HepG2 (cell line): ENCODE data around the gene TRPV2. TPM values are rescaled to one million over a fixed set of nuclear protein-coding genes. Genes with fewer than 3 reads are reported as not detected.

Source experiments
- ARID4A ChIP-seq: sonication (generic); formaldehyde crosslinking; IDR thresholded peaks from 2 replicates; pipeline ENCODE4 v1.5.0; 2020; ENCODE audit warnings: mild to moderate bottlenecking, missing genetic modification reagents, borderline replicate concordance
- CBX1 ChIP-seq: IDR thresholded peaks from one replicate; pipeline ENCODE4 v1.6.1; 2016; ENCODE audit warnings: antibody characterized with exemption, low read depth
- FOSL2 ChIP-seq: sonication (generic); formaldehyde crosslinking; IDR thresholded peaks from 2 replicates; pipeline ENCODE4 v1.4.0; 2020; ENCODE audit warnings: missing genetic modification reagents
- KIAA2018 ChIP-seq: sonication (generic); formaldehyde crosslinking; IDR thresholded peaks from 2 replicates; pipeline ENCODE4 v1.5.0; 2020; ENCODE audit warnings: mild to moderate bottlenecking, missing genetic modification reagents, borderline replicate concordance
- ZMAT3 ChIP-seq: sonication (generic); formaldehyde crosslinking; conservative IDR thresholded peaks from 2 replicates; pipeline ENCODE4 v1.7.0; 2021; ENCODE audit warnings: missing genetic modification reagents
- ZNF280B ChIP-seq: sonication (generic); formaldehyde crosslinking; IDR thresholded peaks from 2 replicates; pipeline ENCODE4 v1.5.0; 2020; ENCODE audit warnings: missing genetic modification reagents, mild to moderate bottlenecking, borderline replicate concordance
- ZNF296 ChIP-seq: sonication (generic); formaldehyde crosslinking; conservative IDR thresholded peaks from 2 replicates; pipeline ENCODE4 v1.5.0; 2020; ENCODE audit warnings: mild to moderate bottlenecking, missing genetic modification reagents
- ZNF343 ChIP-seq: sonication (generic); formaldehyde crosslinking; IDR thresholded peaks from 2 replicates; pipeline ENCODE4 v1.4.0; 2020; ENCODE audit warnings: mild to moderate bottlenecking, missing genetic modification reagents
- ZNF44 ChIP-seq: sonication (generic); formaldehyde crosslinking; IDR thresholded peaks from 2 replicates; pipeline ENCODE4 v1.5.1; 2020; ENCODE audit warnings: mild to moderate bottlenecking, missing genetic modification reagents
- ZNF572 ChIP-seq: sonication (generic); formaldehyde crosslinking; IDR thresholded peaks from 2 replicates; pipeline ENCODE4 v1.5.1; 2020; ENCODE audit warnings: mild to moderate bottlenecking, missing genetic modification reagents
- ZNF781 ChIP-seq: sonication (generic); formaldehyde crosslinking; IDR thresholded peaks from 2 replicates; pipeline ENCODE4 v1.5.1; 2020; ENCODE audit warnings: borderline replicate concordance, mild to moderate bottlenecking, missing genetic modification reagents; ENCODE audit errors: not compliant biosample characterization
- ZSCAN5A ChIP-seq: sonication (generic); formaldehyde crosslinking; IDR thresholded peaks from 2 replicates; pipeline ENCODE4 v1.8.0; 2022; ENCODE audit warnings: mild to moderate bottlenecking, missing genetic modification reagents, borderline replicate concordance
- polyA plus RNA-seq, 8 experiments: library from polyadenylated mRNA; depleted of rRNA in 3 of 8; stranded (reverse) in 7 of 8; unstranded in 1 of 8; fragments of >200 nt; fragmentation: Illumina TruSeq in 4 of 8; extraction: Trizol in 4 of 8; gene quantifications; 2 replicates each; pipeline versions ENCODE4 v1.2.1 to v1.2.3, GENCODE V29; 2011 to 2016; ENCODE audit warnings: low read depth in 4 of 8, missing spikeins in 1 of 8, mixed read lengths in 1 of 8; ENCODE audit not compliant: insufficient read depth in 1 of 8
- total RNA-seq, 5 experiments: library from RNA; depleted of rRNA; stranded (reverse); fragments of >200 nt; fragmentation: Illumina TruSeq; extraction: Trizol; gene quantifications; 2 replicates each; pipeline ENCODE4 v1.2.3, GENCODE V29; 2016; ENCODE audit warnings: low read depth in 1 of 5

TRPV2 gene
- total and polyA plus RNA-seq, 2 of the 13 experiments (the other 11 are each of a cell fraction or from before 2014, with no cell fraction given), result 13.6 to 21.3 TPM

GRCh38 chr17:16428098-16428882, 12.9 kb downstream of the TRPV2 start (continued):
- no peak for TF ChIP-seq KIAA2018
- no peak for TF ChIP-seq ZMAT3
- TF ChIP-seq FOSL2 (CRISPR knock-in tag), result peak; percentile 28; the same call in 1 of the 2 replicates
- no peak for TF ChIP-seq ZNF572 (CRISPR knock-in tag)
- TF ChIP-seq ZNF343 (CRISPR knock-in tag), result no peak
- TF ChIP-seq CBX1, result no peak
- TF ChIP-seq ARID4A (CRISPR knock-in tag), result peak; percentile 41; the same call in 1 of the 2 replicates
- no peak for TF ChIP-seq ZNF296 (CRISPR knock-in tag)
- TF ChIP-seq ZNF44, result no peak
- TF ChIP-seq ZSCAN5A (CRISPR knock-in tag), result 0 out of 2 replicates have a peak, but pooled peaks have one; percentile 35
- TF ChIP-seq ZNF781 (CRISPR knock-in tag), result no peak
- TF ChIP-seq ZNF280B, result no peak
